Osteoblast (primary cell): ENCODE measurements around the gene DNHD1. TPM values are rescaled to one million over a fixed set of nuclear protein-coding genes. Genes with fewer than 3 reads are reported as not detected.

Experiments used
- DNase-seq: peaks from one replicate; pipeline ENCODE4 v3.0.0; 2011; ENCODE audit warnings: low spot score, mixed read lengths; ENCODE audit not compliant: insufficient read length; ENCODE audit errors: missing footprints
- H2AFZ ChIP-seq: 2 replicates; pipeline ENCODE4 v1.6.0; 2011; ENCODE audit warnings: mild to moderate bottlenecking, low read length
- H3K27ac ChIP-seq: 2 replicates; pipeline ENCODE4 v1.5.1; 2011; ENCODE audit warnings: mild to moderate bottlenecking, low read depth, low read length, moderate library complexity
- H3K27me3 ChIP-seq: 2 replicates; pipeline ENCODE4 v1.6.0; 2012; ENCODE audit warnings: mild to moderate bottlenecking, control low read depth, inconsistent platforms, low read length, moderate library complexity; ENCODE audit not compliant: insufficient read depth
- H3K36me3 ChIP-seq: 2 replicates; pipeline ENCODE4 v1.5.1; 2011; ENCODE audit warnings: mild to moderate bottlenecking, low read length, control low read depth, moderate library complexity; ENCODE audit not compliant: insufficient read depth
- H3K4me1 ChIP-seq: 2 replicates; pipeline ENCODE4 v1.5.1; 2011; ENCODE audit warnings: mild to moderate bottlenecking, low read length, control low read depth, moderate library complexity; ENCODE audit not compliant: insufficient read depth
- H3K4me2 ChIP-seq: 2 replicates; pipeline ENCODE4 v1.6.0; 2011; ENCODE audit warnings: mild to moderate bottlenecking, low read length; ENCODE audit not compliant: insufficient read depth
- H3K4me3 ChIP-seq: fragments of 200-600 bp; sonication (generic); 3 replicates; pipeline ENCODE4 v1.5.1; 2012; ENCODE audit warnings: mild to moderate bottlenecking, low read length, inconsistent platforms; ENCODE audit not compliant: insufficient read depth
- H3K79me2 ChIP-seq: 2 replicates; pipeline ENCODE4 v1.6.0; 2012; ENCODE audit warnings: mild to moderate bottlenecking, low read length, control low read depth, inconsistent platforms; ENCODE audit not compliant: insufficient read depth
- H3K9me3 ChIP-seq: 2 replicates; pipeline ENCODE4 v1.5.1; 2011; ENCODE audit warnings: low read depth, low read length, control low read depth
- H4K20me1 ChIP-seq: 2 replicates; pipeline ENCODE4 v1.6.0; 2012; ENCODE audit warnings: mild to moderate bottlenecking, low read length, control low read depth; ENCODE audit not compliant: insufficient read depth
- total RNA-seq: library from RNA; depleted of rRNA; stranded (reverse); fragments of >200 nt; gene quantifications from 2 replicates; pipeline ENCODE4 v1.2.3, GENCODE V29; 2012
- TF ChIP-seq, protein P1 (sequence below): IDR thresholded peaks from 2 replicates; pipeline ENCODE4 v1.5.1; 2011; ENCODE audit warnings: mild to moderate bottlenecking, low read depth, low read length, moderate library complexity; ENCODE audit errors: extremely low read depth

The DNHD1 gene
- total RNA-seq, 1 donor, result 9.0 TPM

DNA sequence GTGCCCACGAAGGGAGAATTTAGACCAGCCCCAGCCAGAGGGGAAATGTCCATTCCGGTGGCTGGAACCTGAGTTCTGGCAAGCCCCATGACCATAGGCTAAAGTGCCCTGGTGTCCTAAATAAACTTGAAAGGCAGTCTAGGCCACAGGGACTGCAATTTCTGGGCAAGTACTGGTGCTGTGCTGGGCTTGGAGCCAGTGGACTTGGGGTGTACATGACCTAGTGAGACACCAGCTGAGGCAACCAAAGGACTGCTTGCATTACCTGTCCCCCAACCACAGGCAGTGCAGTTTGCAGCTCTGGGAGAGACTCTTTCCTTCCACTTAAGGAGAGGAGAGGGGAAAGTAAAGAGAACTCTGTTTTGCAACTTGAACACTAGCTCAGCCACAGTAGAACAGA lies 82.6 kb downstream of the DNHD1 start:
- H3K4me1 ChIP-seq, result peaks cover 8% of the 10 kb centered on the region
- H3K9me3 ChIP-seq, result no peaks in the 10 kb centered on the region
- no peaks in the 10 kb centered on the region for H3K36me3 ChIP-seq
- TF ChIP-seq, protein P1, sequence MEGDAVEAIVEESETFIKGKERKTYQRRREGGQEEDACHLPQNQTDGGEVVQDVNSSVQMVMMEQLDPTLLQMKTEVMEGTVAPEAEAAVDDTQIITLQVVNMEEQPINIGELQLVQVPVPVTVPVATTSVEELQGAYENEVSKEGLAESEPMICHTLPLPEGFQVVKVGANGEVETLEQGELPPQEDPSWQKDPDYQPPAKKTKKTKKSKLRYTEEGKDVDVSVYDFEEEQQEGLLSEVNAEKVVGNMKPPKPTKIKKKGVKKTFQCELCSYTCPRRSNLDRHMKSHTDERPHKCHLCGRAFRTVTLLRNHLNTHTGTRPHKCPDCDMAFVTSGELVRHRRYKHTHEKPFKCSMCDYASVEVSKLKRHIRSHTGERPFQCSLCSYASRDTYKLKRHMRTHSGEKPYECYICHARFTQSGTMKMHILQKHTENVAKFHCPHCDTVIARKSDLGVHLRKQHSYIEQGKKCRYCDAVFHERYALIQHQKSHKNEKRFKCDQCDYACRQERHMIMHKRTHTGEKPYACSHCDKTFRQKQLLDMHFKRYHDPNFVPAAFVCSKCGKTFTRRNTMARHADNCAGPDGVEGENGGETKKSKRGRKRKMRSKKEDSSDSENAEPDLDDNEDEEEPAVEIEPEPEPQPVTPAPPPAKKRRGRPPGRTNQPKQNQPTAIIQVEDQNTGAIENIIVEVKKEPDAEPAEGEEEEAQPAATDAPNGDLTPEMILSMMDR, result no peak
- no peaks in the 10 kb centered on the region for H3K79me2 ChIP-seq
- DNase-seq, result no peak
- H3K4me2 ChIP-seq, result no peak overlapping the region
- H3K27me3 ChIP-seq, result no peaks in the 10 kb centered on the region
- H3K4me3 ChIP-seq, result no peak overlapping the region
- H3K27ac ChIP-seq, result no peak overlapping the region
- H4K20me1 ChIP-seq, result no peaks in the 10 kb centered on the region
- H2AFZ ChIP-seq, result no peak overlapping the region

DNA sequence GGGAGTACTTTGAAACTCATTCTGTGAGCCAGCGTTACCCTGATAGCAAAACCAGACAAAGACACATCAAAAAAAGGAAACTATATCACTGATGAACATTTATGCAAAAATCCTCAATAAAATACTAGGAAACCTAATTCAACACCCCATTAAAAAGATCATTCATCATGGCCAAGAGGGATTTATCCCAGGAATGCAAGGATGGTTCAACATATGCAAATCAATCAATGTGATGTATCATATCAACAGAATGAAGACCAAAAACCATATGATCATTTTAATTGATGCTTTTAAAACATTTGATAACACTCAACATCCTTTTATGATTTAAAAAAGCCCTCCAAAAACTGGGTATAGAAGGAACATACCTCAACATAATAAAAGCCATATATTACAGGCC lies 86.5 kb downstream of the DNHD1 start:
- TF ChIP-seq, protein P1, result no peak
- Histone ChIP-seq H3K27ac (no peak overlapping the region), H3K4me1 (no peaks in the 10 kb centered on the region), H3K79me2 (no peaks in the 10 kb centered on the region), H3K27me3 (no peaks in the 10 kb centered on the region), H3K36me3 (no peaks in the 10 kb centered on the region), H2AFZ (no peak overlapping the region), H3K9me3 (no peaks in the 10 kb centered on the region), H3K4me2 (no peak overlapping the region), H4K20me1 (no peaks in the 10 kb centered on the region), H3K4me3 (no peak overlapping the region)
- DNase-seq, result no peak

DNA sequence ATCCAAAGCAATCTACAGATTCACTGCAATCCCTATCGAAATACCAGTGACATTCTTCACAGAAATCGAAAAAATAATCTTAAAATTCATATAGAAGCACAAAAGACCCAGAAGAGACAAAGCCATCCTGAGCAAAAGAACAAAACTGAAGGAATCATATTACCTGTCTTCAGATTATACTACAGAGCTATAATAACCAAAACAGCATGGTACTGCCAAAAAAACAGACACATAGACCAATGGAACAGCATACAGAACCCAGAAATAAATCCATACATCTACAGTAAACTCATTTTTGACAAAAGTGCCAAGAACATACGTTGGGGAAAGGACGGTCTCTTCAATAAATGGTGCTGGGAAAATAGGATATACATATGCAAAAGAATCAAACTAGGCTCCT lies 87.4 kb downstream of the DNHD1 start:
- H3K4me2 ChIP-seq, result no peak overlapping the region
- H3K4me1 ChIP-seq, result no peaks in the 10 kb centered on the region
- H4K20me1 ChIP-seq, result no peaks in the 10 kb centered on the region
- TF ChIP-seq, protein P1, result no peak
- H3K27ac ChIP-seq, result no peak overlapping the region
- no peaks in the 10 kb centered on the region for H3K36me3 ChIP-seq
- H3K79me2 ChIP-seq, result no peaks in the 10 kb centered on the region
- no peaks in the 10 kb centered on the region for H3K9me3 ChIP-seq
- no peak overlapping the region for H2AFZ ChIP-seq
- H3K4me3 ChIP-seq, result no peak overlapping the region
- DNase-seq, result no peak
- no peaks in the 10 kb centered on the region for H3K27me3 ChIP-seq

DNA sequence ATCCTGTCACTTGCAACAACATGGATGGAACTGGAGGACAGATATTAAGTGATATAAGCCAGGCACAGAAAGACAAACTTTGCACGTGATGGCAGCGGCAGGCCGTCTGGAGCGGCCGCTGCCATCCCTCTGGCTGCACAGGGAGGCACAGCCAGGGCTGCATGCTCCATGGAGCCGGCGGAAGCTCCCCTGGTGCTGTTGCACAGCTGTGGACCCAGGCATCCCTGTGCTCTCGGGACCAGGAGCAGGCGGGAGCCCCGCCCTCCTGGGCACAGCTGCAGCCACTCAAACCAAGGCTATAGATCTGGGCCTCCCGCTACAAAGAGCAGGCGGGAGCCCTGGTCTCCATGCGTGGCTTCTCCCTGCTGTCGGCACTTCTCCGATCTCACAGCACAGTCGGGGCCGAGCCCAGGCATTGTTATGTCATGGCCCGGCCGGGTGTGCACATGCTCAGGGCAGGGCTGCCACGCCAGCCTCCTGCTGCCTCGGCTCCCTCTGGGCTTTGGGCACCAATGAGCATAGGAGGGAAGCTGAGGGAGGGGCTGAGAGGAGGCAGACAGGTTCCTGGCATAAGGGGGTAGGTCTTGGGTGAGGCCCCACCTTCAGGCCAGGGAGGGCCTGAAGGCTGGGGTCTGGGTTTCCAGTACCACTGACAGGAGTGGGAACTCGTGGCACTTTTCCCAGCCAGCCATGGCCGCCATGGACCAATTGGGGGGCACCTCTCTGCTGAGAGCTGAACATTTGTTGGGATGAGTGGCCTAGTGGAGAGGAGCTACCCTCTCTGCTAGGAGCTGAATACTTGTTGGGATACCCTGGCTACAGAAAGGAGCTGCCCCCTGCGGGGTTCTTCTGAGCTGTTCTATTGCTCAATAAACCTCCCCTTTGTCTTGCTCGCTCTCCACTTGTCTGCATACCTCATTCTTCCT lies 89.6 kb downstream of the DNHD1 start:
- no peak overlapping the region for H2AFZ ChIP-seq
- no peak for DNase-seq
- no peaks in the 10 kb centered on the region for H3K79me2 ChIP-seq
- no peaks in the 10 kb centered on the region for H4K20me1 ChIP-seq
- H3K27ac ChIP-seq, result no peak overlapping the region
- H3K9me3 ChIP-seq, result no peaks in the 10 kb centered on the region
- H3K27me3 ChIP-seq, result no peaks in the 10 kb centered on the region
- no peaks in the 10 kb centered on the region for H3K4me1 ChIP-seq
- no peak overlapping the region for H3K4me3 ChIP-seq
- H3K4me2 ChIP-seq, result no peak overlapping the region
- H3K36me3 ChIP-seq, result no peaks in the 10 kb centered on the region
- TF ChIP-seq, protein P1, result no peak
